Activated naive CD4-positive, alpha-beta T cell treated with Interleukin-2 at 50 U/mL for 16 hours (primary cell): Measurements from ENCODE around the gene CPT1C.
"Not testable (repeated sequence)": the region's sequence is repeated elsewhere in the genome, so short reads cannot be mapped to it uniquely, and the experiment has no call there.

Experiments used
- DNase-seq: peaks from one replicate; pipeline ENCODE4 v3.0.0-alpha.2; 2020

Gene CPT1C

DNA sequence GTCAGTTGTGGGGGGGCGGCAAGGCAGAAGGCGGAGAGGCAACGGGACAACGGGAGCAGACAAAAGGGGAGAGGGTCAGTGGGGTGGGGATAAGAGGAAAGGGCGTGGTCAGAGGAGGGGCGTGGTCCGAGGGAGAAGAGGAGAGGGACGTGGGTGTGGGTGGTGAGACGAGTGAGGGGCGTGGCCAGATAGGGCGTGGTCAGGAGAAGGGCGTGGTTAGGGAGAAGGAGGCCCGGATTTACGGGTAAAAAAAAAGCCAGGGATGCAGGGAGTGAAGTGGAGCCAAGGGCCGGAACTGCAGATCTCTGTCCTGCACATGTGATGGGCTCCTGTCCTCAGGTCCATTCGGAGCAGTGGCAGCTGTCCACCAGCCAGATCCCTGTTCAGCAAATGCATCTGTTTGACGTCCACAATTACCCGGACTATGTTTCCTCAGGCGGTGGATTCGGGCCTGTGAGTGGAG, 21.5 kb downstream of the CPT1C start:
- DNase-seq, result no peak

DNA sequence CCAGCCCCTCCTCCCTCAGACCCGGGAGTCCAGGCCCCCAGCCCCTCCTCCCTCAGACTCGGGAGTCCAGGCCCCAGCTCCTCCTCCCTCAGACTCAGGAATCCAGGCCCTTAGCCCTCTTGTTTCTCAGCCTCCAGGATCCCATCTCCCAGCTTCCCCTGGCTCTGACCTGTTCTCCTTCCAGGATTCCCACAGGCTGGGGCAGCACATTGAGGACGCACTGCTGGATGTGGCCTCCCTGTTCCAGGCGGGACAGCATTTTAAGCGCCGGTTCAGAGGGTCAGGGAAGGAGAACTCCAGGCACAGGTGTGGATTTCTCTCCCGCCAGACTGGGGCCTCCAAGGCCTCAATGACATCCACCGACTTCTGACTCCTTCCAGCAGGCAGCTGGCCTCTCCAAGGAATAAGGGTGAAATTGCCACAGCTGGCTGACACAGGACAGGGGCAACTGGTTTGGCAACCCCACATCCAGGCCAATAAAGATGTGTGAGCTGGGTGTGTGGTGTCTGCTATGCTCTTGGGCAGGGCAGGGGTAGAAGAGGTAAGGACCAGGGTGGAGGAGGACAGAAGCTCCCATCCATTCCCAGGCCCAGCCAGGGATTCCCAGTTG, 22.4 kb downstream of the CPT1C start:
- no peak for DNase-seq

DNA sequence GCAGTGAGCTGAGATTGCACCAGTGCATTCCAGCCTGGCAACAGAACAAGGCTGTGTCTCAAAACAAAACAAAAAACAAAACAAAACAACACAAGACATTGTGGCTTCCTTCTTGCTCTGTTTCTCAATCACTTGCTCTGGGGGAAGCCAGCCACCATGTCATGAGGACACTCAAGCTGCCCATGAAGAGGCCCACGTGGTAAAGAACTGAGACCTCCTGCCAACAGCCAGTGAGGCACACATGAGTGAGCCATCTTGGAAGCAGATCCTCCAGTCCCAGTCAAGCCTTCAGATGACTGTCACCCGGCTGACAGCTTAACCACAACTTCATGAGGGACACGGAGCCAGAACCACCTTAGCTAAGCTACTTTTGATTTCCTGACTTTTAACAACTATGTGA, 25.2 kb downstream of the CPT1C start:
- no peak for DNase-seq

GRCh38 chr19:49718511-49718910, 27.6 kb downstream of the CPT1C start:
- no peak for DNase-seq

GRCh38 chr19:49718991-49719390, 28.1 kb downstream of the CPT1C start:
- DNase-seq, result no peak

- DNase-seq, result not testable (repeated sequence)
Observed at GRCh38 chr19:49719420-49719819, 28.5 kb downstream of the CPT1C start.

- DNase-seq, result no peak
Observed at GRCh38 chr19:49727217-49728030, 36.5 kb downstream of the CPT1C start.

GRCh38 chr19:49730166-49730565, 39.2 kb downstream of the CPT1C start:
- DNase-seq, result no peak

GRCh38 chr19:49738268-49738667, 47.4 kb downstream of the CPT1C start:
- DNase-seq, result no peak

DNA sequence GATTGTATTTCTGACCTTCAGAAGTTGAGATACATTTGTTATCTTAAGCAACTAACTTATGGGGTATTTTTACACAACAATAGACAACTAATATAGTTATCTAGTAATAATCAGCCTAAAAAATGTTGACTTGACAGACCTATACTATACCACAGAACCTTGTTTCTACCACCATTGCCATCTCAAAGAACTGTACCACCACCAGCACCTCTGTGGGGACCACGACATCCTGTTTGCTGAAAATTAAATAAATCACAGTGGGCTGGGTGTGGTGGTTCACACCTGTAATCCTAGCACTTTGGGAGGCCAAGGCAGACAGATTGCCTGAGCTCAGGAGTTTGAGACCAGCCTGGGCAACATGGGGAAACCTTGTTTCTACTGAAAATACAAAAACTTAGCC, 48.2 kb downstream of the CPT1C start:
- no peak for DNase-seq

DNA sequence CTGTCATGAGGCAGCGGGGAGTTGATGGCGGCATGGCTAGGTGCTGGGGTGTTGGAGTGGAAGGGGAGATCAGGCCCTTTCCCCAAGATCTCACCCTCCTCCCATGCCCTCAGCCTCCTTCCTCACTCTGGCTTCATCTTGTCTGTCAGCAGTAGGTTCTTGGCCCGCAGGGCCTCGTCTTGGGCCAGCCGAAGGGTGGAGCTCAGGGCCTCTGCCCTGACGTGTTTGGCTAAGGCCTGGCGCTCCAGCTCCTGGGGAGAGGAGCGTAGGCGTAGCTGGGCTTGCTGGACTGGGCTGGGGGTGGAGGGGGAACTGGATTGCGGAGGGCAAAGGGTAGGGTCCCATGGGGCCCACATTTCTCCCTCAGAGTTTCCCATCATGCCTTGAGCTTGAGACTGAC, 49.0 kb downstream of the CPT1C start:
- DNase-seq, result no peak

- DNase-seq, result no peak
Observed at GRCh38 chr19:49741210-49741844, 50.4 kb downstream of the CPT1C start.

- DNase-seq, result no peak
Observed at GRCh38 chr19:49744946-49745381, 54.0 kb downstream of the CPT1C start.

GRCh38 chr19:49746206-49746958, 55.5 kb downstream of the CPT1C start:
- DNase-seq, result peak; percentile 38

DNA sequence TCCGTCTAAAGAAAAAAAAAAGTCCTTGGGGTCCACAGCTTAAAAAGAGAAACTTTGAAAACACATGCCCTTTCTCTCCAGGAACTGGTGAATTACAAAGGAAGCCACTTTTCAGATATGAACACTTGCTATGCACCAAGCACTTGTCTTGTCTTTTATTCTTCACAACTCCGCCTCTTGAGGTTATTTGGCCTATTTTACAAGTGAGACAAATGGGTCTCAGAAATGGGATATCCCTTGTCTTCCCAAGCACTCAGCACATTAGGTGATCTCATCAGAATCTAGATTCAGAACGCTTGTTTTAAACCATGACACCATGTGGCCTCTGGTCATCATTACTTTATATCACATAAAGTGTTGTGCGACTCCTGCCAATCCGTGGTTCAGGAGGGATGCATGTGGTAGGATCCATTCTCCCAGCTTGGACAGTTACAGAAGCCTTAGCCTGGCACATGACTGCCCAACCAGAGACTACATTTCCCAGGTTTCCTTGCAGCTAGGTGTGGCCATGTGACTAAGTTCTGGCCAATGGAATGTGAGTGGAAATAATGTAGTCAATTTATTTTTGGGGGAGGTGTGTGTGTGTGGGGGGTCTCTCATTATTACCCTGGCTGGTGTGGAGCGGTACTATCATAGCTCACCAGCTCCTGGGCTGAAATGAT, 58.3 kb downstream of the CPT1C start:
- no peak for DNase-seq

GRCh38 chr19:49749771-49750170, 58.9 kb downstream of the CPT1C start:
- DNase-seq, result no peak

GRCh38 chr19:49752701-49753100, 61.8 kb downstream of the CPT1C start:
- DNase-seq, result no peak

DNA sequence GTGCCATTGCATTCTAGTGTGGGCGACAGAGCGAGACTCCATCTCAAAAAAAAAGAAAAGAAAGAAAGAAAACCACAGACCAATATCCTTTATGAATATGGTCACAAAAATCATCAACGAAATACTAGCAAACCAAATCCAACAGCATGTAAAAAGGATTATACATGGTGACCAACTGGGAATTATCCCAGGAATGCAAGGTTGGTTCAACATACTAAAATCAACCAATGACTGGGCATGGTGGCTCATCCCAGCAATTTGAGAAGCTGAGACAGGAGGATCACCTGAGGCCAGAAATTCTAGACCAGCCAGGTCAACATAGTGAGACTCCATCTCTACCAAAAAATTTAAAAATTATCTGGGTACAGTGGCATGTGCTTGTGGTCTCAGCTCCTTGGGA, 65.0 kb downstream of the CPT1C start:
- DNase-seq, result no peak

DNA sequence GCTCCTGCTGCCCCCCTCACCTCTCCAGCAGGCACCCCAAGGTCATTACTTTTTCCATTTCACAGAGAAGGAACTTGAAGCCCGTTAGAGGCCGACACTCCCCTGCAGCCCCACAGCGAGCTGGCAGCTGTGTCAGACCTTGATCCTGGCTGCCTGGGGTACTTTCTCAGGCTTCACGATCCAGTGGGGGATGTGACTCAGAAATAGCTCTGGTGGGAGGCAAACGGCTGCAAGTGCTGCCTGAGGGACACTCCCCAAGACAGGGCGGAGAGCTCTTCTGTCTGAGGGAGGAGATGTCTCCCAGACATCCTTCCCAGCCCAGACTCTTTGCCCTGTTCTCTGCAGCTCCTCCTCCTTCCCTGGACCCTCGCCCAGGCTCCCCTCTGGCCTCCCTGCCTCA, 67.4 kb downstream of the CPT1C start:
- no peak for DNase-seq

DNA sequence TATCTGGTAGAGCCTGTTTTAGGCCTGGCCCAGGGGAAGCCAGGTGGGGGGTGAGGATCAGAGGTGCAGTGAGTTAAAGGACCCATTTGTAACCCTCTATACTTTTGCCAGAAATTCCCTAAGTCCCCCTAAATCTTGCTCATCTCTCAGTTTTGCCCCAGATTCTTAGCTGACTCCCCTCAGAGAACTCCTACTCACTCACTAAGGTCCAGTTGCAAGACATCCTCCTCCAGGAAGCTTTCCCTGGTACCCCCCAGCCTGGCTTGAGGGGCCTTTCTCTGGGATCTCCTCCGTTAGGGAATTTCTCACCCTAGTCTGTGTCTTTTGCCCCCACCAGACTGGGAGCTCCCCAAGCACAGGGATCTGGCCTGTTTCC, 70.3 kb downstream of the CPT1C start:
- DNase-seq, result no peak

- no peak for DNase-seq
Observed at GRCh38 chr19:49761625-49762311, 70.9 kb downstream of the CPT1C start.

DNA sequence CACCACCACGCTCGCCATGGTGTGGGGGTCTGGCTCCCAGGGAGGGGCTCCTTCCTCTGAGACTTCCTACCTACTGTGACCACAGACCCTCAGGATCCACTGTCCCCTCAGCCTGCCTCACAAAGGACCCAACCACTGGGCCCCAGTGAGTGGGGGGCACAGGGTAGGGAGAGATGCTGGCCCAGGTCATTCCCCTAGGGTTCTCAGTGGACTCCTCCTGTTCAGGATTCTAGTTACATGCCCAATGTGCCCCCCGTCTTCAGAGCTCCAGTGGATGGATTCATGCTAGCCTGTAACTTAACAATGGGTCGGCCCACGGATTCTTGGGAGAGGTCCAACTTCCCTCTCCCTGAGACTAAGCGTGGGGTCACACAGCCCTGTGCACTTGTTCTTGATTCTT, 72.3 kb downstream of the CPT1C start, which contains the start of gene TSKS:
TSKS (minus strand) TSS at position 77 of the 400 bp plus-strand sequence; CDS start at position 18, 59 bp downstream.
- DNase-seq, result no peak
